DMS 273 treated with DMSO at 0.1 percent for 48 hours (cell line): Measurements from ENCODE around the gene HSD17B3.
"Not testable (repeated sequence)": the region's sequence is repeated elsewhere in the genome, so short reads cannot be mapped to it uniquely, and the experiment has no call there.

Experiments used
- DNase-seq: peaks from one replicate; lab custom pipeline; 2025; lab: John Stamatoyannopoulos, UW

Gene HSD17B3

GRCh38 chr9:96306958-96307357 is 5.0 kb upstream of the HSD17B3 start:
- DNase-seq: not testable (repeated sequence)

- no peak for DNase-seq
Measured at GRCh38 chr9:96305171-96305570, 3.2 kb upstream of the HSD17B3 start.

DNA sequence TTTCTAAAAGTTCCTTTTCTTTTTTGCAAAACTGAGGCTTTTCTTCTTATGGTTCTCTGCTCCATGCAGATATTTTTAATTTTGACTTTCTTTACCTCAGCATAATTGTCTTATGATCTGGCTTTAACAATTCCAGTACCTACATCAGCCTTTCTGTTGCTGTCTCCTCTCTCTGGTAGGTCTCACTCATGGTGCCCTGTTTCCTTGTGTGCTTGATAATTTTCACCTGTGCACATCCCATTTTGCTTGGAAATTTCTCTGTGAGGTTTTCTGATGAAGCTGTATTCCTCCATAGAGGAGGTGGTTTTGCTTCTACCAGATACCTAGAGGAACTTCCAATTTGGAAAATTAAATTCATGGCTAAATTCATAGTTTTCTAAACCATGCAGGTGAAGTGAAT is 2.3 kb upstream of the HSD17B3 start:
- DNase-seq: no peak

- DNase-seq: no peak
Measured at GRCh38 chr9:96299823-96300222, 2.2 kb downstream of the HSD17B3 start.

DNA sequence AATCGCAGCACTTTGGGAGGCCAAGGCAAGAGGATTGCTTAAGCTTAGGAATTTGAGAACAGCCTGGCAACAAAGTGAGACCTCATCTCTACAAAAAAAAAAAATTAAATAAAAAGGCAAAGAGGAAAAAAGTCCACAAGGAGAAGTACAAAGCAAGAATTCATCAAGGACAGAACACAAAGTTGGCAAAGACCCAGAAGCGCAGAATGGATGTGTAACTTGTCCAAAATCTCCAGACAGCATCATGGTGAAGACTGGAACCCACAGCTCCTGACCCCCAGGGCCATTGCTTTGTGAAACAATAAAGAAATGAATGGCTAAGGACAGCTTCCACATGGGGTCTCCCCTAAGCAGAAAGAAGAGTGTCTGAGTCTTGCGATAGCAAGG is 7.8 kb downstream of the HSD17B3 start:
- DNase-seq: no peak

DNA sequence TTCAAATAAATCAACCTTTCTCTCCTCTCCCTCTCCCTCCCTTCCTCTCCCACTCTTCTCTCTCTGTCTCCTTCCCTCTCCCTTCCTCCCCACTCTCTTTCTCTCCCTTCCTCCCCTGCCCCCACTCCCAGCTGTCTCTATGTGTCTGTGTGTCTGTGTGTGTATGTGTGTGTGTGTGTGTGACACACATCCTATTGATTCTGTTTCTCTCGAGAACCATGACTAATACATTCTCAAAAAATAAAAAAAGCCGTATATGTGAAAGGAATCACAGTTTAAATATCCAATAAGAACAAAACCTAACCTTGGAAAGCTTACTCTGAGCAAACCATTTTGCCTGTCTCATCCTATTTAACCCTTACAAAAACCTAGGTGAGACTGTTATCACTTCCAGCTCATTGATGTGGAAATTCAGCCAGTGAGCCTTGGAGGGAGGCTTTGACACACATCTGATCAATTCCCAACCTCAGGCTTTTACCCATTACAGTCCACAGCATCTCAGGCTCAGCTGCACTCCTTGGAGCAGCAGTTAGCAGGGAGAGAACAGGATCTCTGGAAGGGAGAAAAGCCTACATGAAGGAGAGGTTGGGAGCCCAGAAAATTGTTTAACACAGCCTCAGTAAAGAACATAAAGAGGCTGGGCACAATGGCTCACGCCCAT is 8.3 kb downstream of the HSD17B3 start:
- no peak for DNase-seq

- DNase-seq: no peak
Measured at GRCh38 chr9:96289392-96289791, 12.6 kb downstream of the HSD17B3 start.

- DNase-seq: no peak
Measured at GRCh38 chr9:96281641-96282040, 20.3 kb downstream of the HSD17B3 start.

DNA sequence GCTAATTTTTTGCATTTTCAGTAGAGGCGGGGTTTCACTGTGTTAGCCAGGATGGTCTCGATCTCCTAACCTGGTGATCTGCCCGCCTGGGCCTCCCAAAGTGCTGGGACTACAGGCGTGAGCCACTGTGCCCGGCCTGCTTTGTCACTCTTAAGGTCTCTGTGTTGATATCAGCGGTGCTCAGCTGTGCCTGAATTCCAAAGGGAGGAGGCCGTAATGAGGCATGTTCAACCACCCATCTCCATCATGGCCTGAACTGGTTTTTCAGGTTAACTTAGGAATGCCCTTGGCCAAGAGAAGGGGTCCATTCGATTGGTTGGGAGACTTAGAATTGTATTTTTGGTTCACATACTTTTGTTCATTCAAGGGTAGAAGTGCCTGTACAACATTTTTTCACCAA is 22.0 kb downstream of the HSD17B3 start:
- no peak for DNase-seq

- no peak for DNase-seq
Measured at GRCh38 chr9:96274939-96275338, 27.0 kb downstream of the HSD17B3 start.

- DNase-seq: no peak
Measured at GRCh38 chr9:96270236-96270744, 31.7 kb downstream of the HSD17B3 start.

DNA sequence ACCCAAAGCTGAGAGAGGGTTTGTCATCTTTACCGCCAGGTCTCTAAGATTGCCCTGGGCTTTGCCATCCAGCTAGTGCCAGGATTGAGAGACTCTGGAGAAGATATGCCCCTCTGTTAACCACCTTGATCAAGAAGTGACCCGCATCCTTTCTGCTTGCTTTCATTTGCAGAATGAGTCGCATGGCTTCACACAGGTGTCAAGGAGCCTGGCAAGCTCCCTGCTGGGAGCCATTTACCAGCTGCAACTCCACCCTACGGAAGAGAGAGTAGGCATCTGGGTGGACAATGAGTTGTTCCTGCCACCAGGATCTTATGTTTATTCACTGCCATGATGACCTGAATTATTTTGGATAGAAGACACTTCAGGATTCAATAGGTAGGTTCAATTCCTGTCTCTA is 43.0 kb downstream of the HSD17B3 start:
- no peak for DNase-seq

DNA sequence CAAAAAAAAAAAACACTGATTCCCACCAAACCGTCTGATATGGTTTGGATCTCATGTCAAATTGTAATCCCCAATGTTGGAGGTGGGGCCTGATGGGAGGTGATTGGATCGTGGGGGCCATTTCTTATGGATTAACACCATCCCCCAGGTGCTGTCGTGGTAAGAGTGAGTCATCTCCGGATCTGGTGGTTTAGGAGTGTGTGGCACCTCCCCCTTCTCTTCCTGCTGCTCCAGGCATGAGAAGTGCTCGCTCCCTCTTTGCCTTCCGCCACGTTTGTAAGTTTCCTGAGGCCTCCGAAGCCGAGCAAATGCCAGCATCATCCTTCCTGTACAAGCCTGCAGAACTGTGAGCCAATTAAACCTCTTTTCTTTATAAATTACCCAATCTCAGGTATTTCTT is 45.2 kb downstream of the HSD17B3 start:
- no peak for DNase-seq

- DNase-seq: no peak
Measured at GRCh38 chr9:96255698-96256097, 46.3 kb downstream of the HSD17B3 start.

GRCh38 chr9:96253059-96253696 is 48.8 kb downstream of the HSD17B3 start:
- DNase-seq: no peak

- DNase-seq: no peak
Measured at GRCh38 chr9:96251451-96251850, 50.5 kb downstream of the HSD17B3 start.

DNA sequence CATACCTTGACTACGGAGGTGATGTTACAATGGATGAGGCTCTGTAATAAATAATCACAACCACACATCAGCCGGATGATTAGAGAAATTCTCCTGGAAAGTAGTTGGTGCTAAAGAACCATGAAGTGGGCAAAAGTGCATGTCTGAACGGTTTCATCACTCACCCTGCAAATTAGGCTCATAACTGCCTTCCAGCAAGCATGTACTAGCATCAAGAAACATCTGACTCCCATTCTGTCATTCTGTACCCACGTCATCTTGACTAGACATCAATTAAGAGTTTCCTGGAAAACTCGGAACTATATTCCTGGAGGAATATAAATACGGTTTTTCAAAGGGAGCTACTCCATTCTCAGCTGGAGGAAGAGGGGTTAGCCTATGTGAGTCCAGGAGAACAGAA is 52.2 kb downstream of the HSD17B3 start:
- DNase-seq: no peak

- no peak for DNase-seq
Measured at GRCh38 chr9:96246267-96246671, 55.7 kb downstream of the HSD17B3 start.

DNA sequence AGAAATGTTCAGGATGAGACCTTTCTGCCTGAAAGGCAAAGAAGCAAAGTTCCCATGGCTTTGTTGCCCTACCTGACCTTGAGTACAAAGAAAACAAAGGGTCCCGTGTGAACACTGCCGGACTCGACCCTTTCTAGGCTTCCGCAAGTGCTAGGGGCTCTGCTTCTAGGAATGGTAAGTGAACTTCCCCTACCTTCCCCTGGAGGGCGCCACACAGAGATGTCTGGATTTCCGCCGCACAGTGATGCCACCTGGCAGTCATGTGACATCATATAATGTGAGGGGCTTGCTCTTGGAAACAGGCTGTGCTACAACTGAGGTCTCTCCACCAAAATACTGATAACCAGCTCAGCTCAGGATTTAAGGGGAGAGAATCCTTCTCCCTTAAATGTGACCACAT is 56.6 kb downstream of the HSD17B3 start:
- DNase-seq: no peak

DNA sequence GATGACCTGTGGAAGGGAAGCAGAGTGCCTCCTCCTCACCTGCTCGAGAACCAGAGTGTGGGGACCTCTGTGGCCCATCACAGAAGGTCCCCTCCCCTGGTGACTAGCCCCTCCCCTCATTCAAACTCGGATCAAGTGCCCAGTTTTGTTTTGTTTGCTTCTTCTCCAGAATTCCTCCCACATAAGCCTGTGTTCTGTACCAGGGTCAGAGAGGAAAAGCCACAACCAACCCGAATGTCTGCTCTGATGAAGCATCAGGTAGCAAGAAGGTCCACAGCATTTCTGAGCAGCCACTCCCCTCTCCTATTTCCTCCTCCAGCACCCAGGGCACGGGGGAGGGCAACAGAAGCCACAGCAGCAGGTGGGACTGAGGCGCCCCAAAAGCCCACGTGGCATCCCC is 58.2 kb downstream of the HSD17B3 start:
- DNase-seq: no peak

- DNase-seq: no peak
Measured at GRCh38 chr9:96242811-96243210, 59.2 kb downstream of the HSD17B3 start.

- no peak for DNase-seq
Measured at GRCh38 chr9:96241391-96241809, 60.6 kb downstream of the HSD17B3 start.

DNA sequence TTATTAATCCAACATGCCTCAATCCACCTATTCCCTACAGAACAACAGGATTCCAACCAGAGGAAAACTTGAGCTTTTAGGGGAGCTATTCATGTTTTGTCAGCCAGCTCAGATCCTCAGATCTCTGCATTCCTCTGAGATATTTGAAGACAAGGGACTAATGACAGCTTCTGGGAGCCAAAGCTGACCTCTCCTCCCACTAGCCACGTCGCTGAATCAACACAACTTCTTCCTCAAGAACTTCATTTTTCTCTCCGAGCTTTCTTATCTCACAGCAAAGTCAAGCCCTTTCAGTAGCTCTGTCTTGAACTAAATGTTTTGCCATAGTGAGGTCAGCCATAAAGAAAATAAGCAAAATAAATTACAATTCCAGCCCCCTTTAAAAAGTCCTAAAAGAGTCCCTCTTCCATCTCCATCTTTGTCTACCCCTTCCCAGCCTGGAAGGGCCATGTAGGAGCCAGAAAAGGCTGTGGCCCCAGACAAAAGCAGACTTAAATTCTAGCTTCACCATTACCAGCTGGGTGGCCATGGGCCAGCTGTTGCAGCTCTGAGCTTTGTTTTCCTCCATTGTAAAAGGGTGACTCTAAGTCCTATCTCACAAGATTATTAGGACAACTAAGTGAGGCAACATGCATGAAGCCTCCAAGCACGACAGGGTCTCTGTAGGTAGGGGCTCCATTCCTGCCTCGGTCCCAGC is 65.0 kb downstream of the HSD17B3 start:
- DNase-seq: no peak
